ENCODE data around the gene NUS1.
"Not testable (repeated sequence)": the region's sequence is repeated elsewhere in the genome, so short reads cannot be mapped to it uniquely, and the experiment has no call there.

NUS1 gene

GRCh38 chr6:117674991-117675657 is at the start of gene NUS1:
TSS of gene NUS1 (plus strand) at chr6:117675469. CDS start at chr6:117675671, 202 bp downstream.
- peak; percentile 97 for DNase-seq (ENCODE audit: low spot score)

GRCh38 chr6:117627533-117627932 is 47.7 kb upstream of the NUS1 start:
- DNase-seq (ENCODE audit: low spot score), result no peak

- no peak for DNase-seq (ENCODE audit: low spot score)
Measured at GRCh38 chr6:117629119-117629660, 46.1 kb upstream of the NUS1 start.

GRCh38 chr6:117637770-117638169 is 37.5 kb upstream of the NUS1 start:
- no peak for DNase-seq (ENCODE audit: low spot score)

- DNase-seq (ENCODE audit: low spot score), result no peak
Measured at GRCh38 chr6:117642976-117643375, 32.3 kb upstream of the NUS1 start.

GRCh38 chr6:117651984-117652383 is 23.3 kb upstream of the NUS1 start:
- DNase-seq (ENCODE audit: low spot score), result not testable (repeated sequence)

- DNase-seq (ENCODE audit: low spot score), result no peak
Measured at GRCh38 chr6:117653949-117654348, 21.3 kb upstream of the NUS1 start.

- no peak for DNase-seq (ENCODE audit: low spot score)
Measured at GRCh38 chr6:117655380-117655779, 19.9 kb upstream of the NUS1 start.

- no peak for DNase-seq (ENCODE audit: low spot score)
Measured at GRCh38 chr6:117666881-117667280, 8.4 kb upstream of the NUS1 start.

- no peak for DNase-seq (ENCODE audit: low spot score)
Measured at GRCh38 chr6:117668736-117669135, 6.5 kb upstream of the NUS1 start.

GRCh38 chr6:117674503-117674902 is 766 bp upstream of the NUS1 start:
- DNase-seq (ENCODE audit: low spot score), result no peak

GRCh38 chr6:117675658-117676301 is 511 bp downstream of the NUS1 start:
- DNase-seq (ENCODE audit: low spot score), result peak; percentile 12

- DNase-seq (ENCODE audit: low spot score), result no peak
Measured at GRCh38 chr6:117676577-117677218, 1.4 kb downstream of the NUS1 start.

- peak; percentile 17 for DNase-seq (ENCODE audit: low spot score)
Measured at GRCh38 chr6:117677553-117678141, 2.4 kb downstream of the NUS1 start.

- no peak for DNase-seq (ENCODE audit: low spot score)
Measured at GRCh38 chr6:117681162-117681741, 6.0 kb downstream of the NUS1 start.

- no peak for DNase-seq (ENCODE audit: low spot score)
Measured at GRCh38 chr6:117684749-117685148, 9.5 kb downstream of the NUS1 start.

- no peak for DNase-seq (ENCODE audit: low spot score)
Measured at GRCh38 chr6:117685359-117685758, 10.1 kb downstream of the NUS1 start.

- no peak for DNase-seq (ENCODE audit: low spot score)
Measured at GRCh38 chr6:117687021-117687648, 11.9 kb downstream of the NUS1 start.

- not testable (repeated sequence) for DNase-seq (ENCODE audit: low spot score)
Measured at GRCh38 chr6:117689584-117689983, 14.3 kb downstream of the NUS1 start.

- DNase-seq (ENCODE audit: low spot score), result peak; percentile 35
Measured at GRCh38 chr6:117706504-117706903, 31.2 kb downstream of the NUS1 start.

- not testable (repeated sequence) for DNase-seq (ENCODE audit: low spot score)
Measured at GRCh38 chr6:117706936-117707509, 31.8 kb downstream of the NUS1 start.
